NT2/D1 (cell line): ENCODE data around the gene SMG6.

Experiments
- SUZ12 ChIP-seq: IDR thresholded peaks from 2 replicates; pipeline ENCODE4 v1.6.1; 2011; ENCODE audit not compliant: insufficient read length, insufficient read depth; ENCODE audit errors: extremely low read depth
- YY1 ChIP-seq: IDR thresholded peaks from 2 replicates; pipeline ENCODE4 v1.6.1; 2011; ENCODE audit not compliant: insufficient read length, insufficient read depth
- ZNF274 ChIP-seq: IDR thresholded peaks from 2 replicates; pipeline ENCODE4 v1.6.1; 2011; ENCODE audit warnings: mild to moderate bottlenecking, low read depth, low read length

DNA sequence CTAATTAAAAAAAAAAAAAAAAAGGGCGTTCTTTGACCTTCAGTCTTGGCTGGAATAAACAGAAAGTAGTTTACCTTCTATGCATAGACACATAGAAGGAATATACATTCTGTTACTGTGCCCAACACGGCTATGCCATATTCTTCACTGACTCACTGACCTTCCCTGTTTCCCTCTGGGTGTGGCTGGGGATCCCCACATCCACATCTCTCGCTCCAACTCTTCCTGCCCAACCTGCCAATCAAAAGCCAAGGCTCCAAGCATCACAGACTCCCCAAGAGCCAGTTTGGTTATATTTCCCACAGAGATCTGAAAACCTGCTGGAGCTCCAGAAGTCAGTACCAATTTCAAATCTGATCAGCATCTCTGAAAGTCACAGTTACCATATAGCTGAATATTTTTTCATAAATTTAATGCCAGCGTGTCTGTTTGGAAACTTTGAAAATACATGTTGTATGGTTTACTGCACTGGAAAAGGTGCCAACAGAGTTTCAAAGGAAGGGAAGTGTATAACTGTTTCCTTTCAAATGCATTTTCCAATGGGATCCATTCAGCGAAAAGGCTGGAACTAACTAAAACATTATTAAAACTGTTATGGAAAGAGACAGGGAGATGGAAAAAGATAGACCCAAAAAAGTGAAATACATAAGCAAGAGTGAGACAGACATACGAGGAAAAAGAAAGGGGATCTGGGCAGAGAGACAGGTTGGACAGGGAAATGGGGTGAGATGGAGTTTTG lies 91.8 kb downstream of the SMG6 start:
- TF ChIP-seq YY1 (no peak), SUZ12 (no peak), ZNF274 (no peak)
